ENCODE measurements around the gene NUP210L.

Gene NUP210L

GRCh38 chr1:154154534-154155191 lies at the start of gene NUP210L:
NUP210L (minus strand) TSS chr1:154155073.
- no peak for DNase-seq

GRCh38 chr1:154199563-154199879 lies 44.6 kb upstream of the NUP210L start:
- no peak for DNase-seq

GRCh38 chr1:154198756-154199562 lies 44.1 kb upstream of the NUP210L start:
- DNase-seq, result peak; percentile 33 to 67 (median 62)

GRCh38 chr1:154193821-154194220 lies 38.9 kb upstream of the NUP210L start:
- DNase-seq, result peak in 2 of 3 experiments; percentile 16 to 20

GRCh38 chr1:154192476-154192875 lies 37.6 kb upstream of the NUP210L start:
- DNase-seq, result no peak

GRCh38 chr1:154191990-154192461 lies 37.2 kb upstream of the NUP210L start, which contains the start of gene TPM3:
TPM3 (minus strand) TSS chr1:154192100; CDS start chr1:154192018, 82 bp downstream.
- DNase-seq, result peak in 1 of 3 experiments; percentile 9

- no peak for DNase-seq
Measured at GRCh38 chr1:154190550-154190949, 35.7 kb upstream of the NUP210L start.

- peak in 1 of 3 experiments; percentile 61 for DNase-seq
Measured at GRCh38 chr1:154186852-154187501, 32.1 kb upstream of the NUP210L start.

- peak; percentile 45 to 81 (median 66) for DNase-seq
Measured at GRCh38 chr1:154186177-154186576, 31.3 kb upstream of the NUP210L start.

- peak; percentile 97 to 100 (median 99) for DNase-seq
Measured at GRCh38 chr1:154183046-154183915, 28.4 kb upstream of the NUP210L start.

GRCh38 chr1:154182344-154183045 lies 27.6 kb upstream of the NUP210L start:
- peak; percentile 50 to 70 (median 65) for DNase-seq

GRCh38 chr1:154181944-154182343 lies 27.1 kb upstream of the NUP210L start:
- DNase-seq, result no peak

GRCh38 chr1:154179946-154180687 lies 25.2 kb upstream of the NUP210L start:
- no peak for DNase-seq

GRCh38 chr1:154178911-154179811 lies 24.3 kb upstream of the NUP210L start:
- DNase-seq, result no peak

GRCh38 chr1:154178013-154178412 lies 23.1 kb upstream of the NUP210L start:
- DNase-seq, result no peak

GRCh38 chr1:154176337-154176736 lies 21.5 kb upstream of the NUP210L start:
- no peak for DNase-seq

- DNase-seq, result no peak
Measured at GRCh38 chr1:154174654-154175053, 19.8 kb upstream of the NUP210L start.

- no peak for DNase-seq
Measured at GRCh38 chr1:154171880-154172279, 17.0 kb upstream of the NUP210L start.

- DNase-seq, result no peak
Measured at GRCh38 chr1:154171223-154171583, 16.3 kb upstream of the NUP210L start.

Data from NCI-H1417 (cell line).